K562 (cell line): ENCODE data around the gene TANGO6. TPM values are rescaled to one million over a fixed set of nuclear protein-coding genes. Genes with fewer than 3 reads are reported as not detected.

Experiments
- BCL6 ChIP-seq: fragments of 250-450 bp; sonication (Bioruptor Pico); IDR thresholded peaks from 2 replicates; pipeline ENCODE4 v1.4.0; 2020
- FOXP4 ChIP-seq: sonication (generic); formaldehyde crosslinking; IDR thresholded peaks from 2 replicates; pipeline ENCODE4 v1.8.0; 2022; ENCODE audit warnings: mild to moderate bottlenecking, missing genetic modification reagents, borderline replicate concordance
- IRF1 ChIP-seq: sonication (generic); formaldehyde crosslinking; IDR thresholded peaks from 2 replicates; pipeline ENCODE4 v1.8.0; 2022; ENCODE audit warnings: missing genetic modification reagents, mild to moderate bottlenecking, borderline replicate concordance
- MLLT1 ChIP-seq, 2 experiments: fragments of 450-650 bp; IDR thresholded peaks; 2 replicates each; pipeline ENCODE4 v1.6.1; 2016
- TEAD1 ChIP-seq, 2 experiments: fragments of 450-650 bp in 1 of 2; sonication (generic) in 1 of 2; formaldehyde crosslinking; IDR thresholded peaks; 2 replicates each; pipeline versions ENCODE4 v1.4.0 to v1.8.0; 2020 to 2022; ENCODE audit warnings: mild to moderate bottlenecking in 2 of 2, missing genetic modification reagents in 1 of 2
- ZBTB5 ChIP-seq: fragments of 450-650 bp; IDR thresholded peaks from 2 replicates; pipeline ENCODE4 v1.6.1; 2017; ENCODE audit warnings: antibody characterized with exemption
- ZNF277 ChIP-seq: fragments of 250-450 bp; sonication (Bioruptor Pico); IDR thresholded peaks from 2 replicates; pipeline ENCODE4 v1.8.0; 2022; ENCODE audit warnings: inconsistent platforms, mild to moderate bottlenecking, moderate library complexity, borderline replicate concordance
- ZNF785 ChIP-seq: fragments of 250-450 bp; sonication (Bioruptor Pico); IDR thresholded peaks from 2 replicates; pipeline ENCODE4 v1.4.0; 2020; ENCODE audit warnings: mild to moderate bottlenecking
- polyA plus RNA-seq, 8 experiments: library from polyadenylated mRNA; depleted of rRNA in 4 of 8; stranded (reverse) in 5 of 8; unstranded in 3 of 8; fragments of >200 nt; fragmentation: Nextera tagmentation in 2 of 8; fragmentation: Illumina TruSeq in 1 of 8; extraction: Ambion mirVana in 2 of 8; extraction: Trizol in 1 of 8; gene quantifications; 2 replicates each; pipeline versions ENCODE4 v1.2.1 to v1.2.3, GENCODE V29; 2011 to 2014; ENCODE audit warnings: inconsistent platforms in 1 of 8, missing spikeins in 1 of 8
- total RNA-seq, 7 experiments: library from RNA; depleted of rRNA in 6 of 7; stranded (reverse); fragments of >200 nt in 6 of 7; fragmentation: Illumina TruSeq in 2 of 7; extraction: Trizol in 2 of 7; gene quantifications; 2 replicates each; pipeline versions ENCODE4 v1.2.1 to v1.2.3, GENCODE V29; 2011 to 2021; ENCODE audit warnings: low replicate concordance in 1 of 7

TANGO6 gene
- total and polyA plus RNA-seq, 9 of the 15 experiments (the other 6 are each of a cell fraction or from before 2014, with no cell fraction given) = 1.6 to 15.2 (median 9.6) TPM

GRCh38 chr16:68980695-68981315 is 137.5 kb downstream of the TANGO6 start (continued):
- TF ChIP-seq ZBTB5 (no peak), TEAD1 (CRISPR knock-in tag; IDR thresholded peaks at IDR 0.05) (no peak), MLLT1 (IDR thresholded peaks at IDR 0.05) (no peak), ZNF277 (CRISPR knock-in tag) (no peak), ZNF785 (CRISPR knock-in tag) (no peak), BCL6 (no peak), FOXP4 (no peak), IRF1 (CRISPR knock-in tag) (no peak)
- TF ChIP-seq, all 486 proteins: peak for 0
